Hepatocyte (in vitro differentiated cells): Measurements from ENCODE around the gene NAP1L1. TPM values are rescaled to one million over a fixed set of nuclear protein-coding genes. Genes with fewer than 3 reads are reported as not detected.
A peak's percentile ranks its signal among the peaks of the same experiment; 100 is the strongest.

Experiments used
- DNase-seq: peaks from one replicate; pipeline ENCODE4 v3.0.0-alpha.2; 2016; ENCODE audit warnings: low spot score
- H2AFZ ChIP-seq: fragments of 200-600 bp; sonication (generic); 2 replicates; pipeline ENCODE4 v1.6.0; 2016; ENCODE audit warnings: antibody characterized with exemption, mild to moderate bottlenecking
- H3K27ac ChIP-seq: fragments of 200-600 bp; sonication (generic); 2 replicates; pipeline ENCODE4 v1.5.1; 2016; ENCODE audit warnings: mild to moderate bottlenecking
- H3K27me3 ChIP-seq: fragments of 200-600 bp; sonication (generic); 2 replicates; pipeline ENCODE4 v1.6.1; 2016
- H3K36me3 ChIP-seq: fragments of 200-600 bp; sonication (generic); replicated peaks from 2 replicates; pipeline ENCODE4 v1.5.1; 2016; ENCODE audit warnings: low read depth; ENCODE audit not compliant: insufficient read depth
- H3K4me1 ChIP-seq: fragments of 200-600 bp; sonication (generic); 2 replicates; pipeline ENCODE4 v1.5.1; 2016; ENCODE audit warnings: mild to moderate bottlenecking, moderate library complexity; ENCODE audit not compliant: insufficient read depth
- H3K4me2 ChIP-seq: fragments of 200-600 bp; sonication (generic); 2 replicates; pipeline ENCODE4 v1.6.0; 2016
- H3K4me3 ChIP-seq: fragments of 200-600 bp; sonication (generic); 2 replicates; pipeline ENCODE4 v1.5.1; 2016; ENCODE audit warnings: mild to moderate bottlenecking
- H3K79me2 ChIP-seq: fragments of 200-600 bp; sonication (generic); 2 replicates; pipeline ENCODE4 v1.6.0; 2017; ENCODE audit warnings: mild to moderate bottlenecking
- H3K9me2 ChIP-seq: fragments of 200-600 bp; sonication (generic); replicated peaks from 2 replicates; pipeline ENCODE4 v1.6.0; 2017; ENCODE audit warnings: mild to moderate bottlenecking; ENCODE audit not compliant: insufficient read depth
- H3K9me3 ChIP-seq: fragments of 200-600 bp; sonication (generic); 2 replicates; pipeline ENCODE4 v1.5.1; 2016; ENCODE audit warnings: low read depth, mild to moderate bottlenecking
- H4K20me1 ChIP-seq: fragments of 200-600 bp; sonication (generic); 2 replicates; pipeline ENCODE4 v1.6.0; 2016; ENCODE audit warnings: mild to moderate bottlenecking; ENCODE audit not compliant: insufficient read depth, poor library complexity, severe bottlenecking
- EZH2 ChIP-seq: fragments of 200-600 bp; sonication (generic); IDR thresholded peaks from 2 replicates; pipeline ENCODE4 v1.6.1; 2016; ENCODE audit warnings: antibody characterized with exemption, mild to moderate bottlenecking, borderline replicate concordance
- EZH2phosphoT487 ChIP-seq: fragments of 200-600 bp; sonication (generic); IDR thresholded peaks from one replicate; pipeline ENCODE4 v1.6.1; 2018; ENCODE audit warnings: antibody characterized with exemption, mild to moderate bottlenecking, low read depth, moderate library complexity; ENCODE audit not compliant: unreplicated experiment, severe bottlenecking
- WGBS: methylation state at CpG from one replicate; pipeline ENCODE4 v1.1.6; 2016; ENCODE audit warnings: low lambda C conversion rate; ENCODE audit errors: missing lambda C conversion rate; 5-methylcytosine and 5-hydroxymethylcytosine counted together
- polyA plus RNA-seq: library from polyadenylated mRNA; unstranded; fragments of >200 nt; fragmentation: Nextera tagmentation; extraction: Ambion mirVana; gene quantifications from 2 replicates; pipeline ENCODE4 v1.2.1, GENCODE V29; 2016
- total RNA-seq: library from RNA; depleted of rRNA; stranded (reverse); fragments of >200 nt; gene quantifications from 2 replicates; pipeline ENCODE4 v1.2.3, GENCODE V29; 2014
- TF ChIP-seq, protein P1 (sequence below): fragments of 200-600 bp; sonication (generic); IDR thresholded peaks from 2 replicates; pipeline ENCODE4 v1.5.1; 2016; ENCODE audit warnings: antibody characterized with exemption, mild to moderate bottlenecking; ENCODE audit not compliant: poor library complexity

The NAP1L1 gene
- total and polyA plus RNA-seq, 2 experiments from 2014 or later: 117 to 352 TPM

DNA sequence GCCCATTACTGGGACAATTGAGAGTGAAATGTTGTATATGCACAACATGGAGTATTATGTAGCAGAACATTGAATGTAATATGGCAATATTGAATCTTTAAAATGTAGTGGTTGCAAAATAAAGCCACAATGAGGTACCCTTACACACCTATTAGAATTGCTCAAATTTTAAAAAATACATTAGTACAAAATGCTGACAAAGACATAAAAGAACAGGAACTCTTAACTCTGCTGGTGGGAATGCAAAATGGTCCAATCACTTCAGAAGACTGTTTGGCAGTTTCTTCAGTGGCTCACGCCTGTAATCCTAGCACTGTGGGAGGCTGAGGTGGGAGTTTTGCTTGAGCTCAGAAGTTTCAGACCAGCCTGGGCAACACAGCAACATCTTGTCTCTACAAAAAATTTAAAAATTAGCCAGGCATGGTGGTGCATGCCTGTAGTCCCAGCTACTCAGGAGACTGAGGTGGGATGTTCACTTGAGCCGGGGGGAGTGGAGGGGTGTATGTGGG, 6.8 kb upstream of the NAP1L1 start:
- no peaks in the 10 kb centered on the region for H4K20me1 ChIP-seq
- DNase-seq: no peak
- no peaks in the 10 kb centered on the region for H3K79me2 ChIP-seq
- no peak for TF ChIP-seq EZH2phosphoT487
- TF ChIP-seq, protein P1, sequence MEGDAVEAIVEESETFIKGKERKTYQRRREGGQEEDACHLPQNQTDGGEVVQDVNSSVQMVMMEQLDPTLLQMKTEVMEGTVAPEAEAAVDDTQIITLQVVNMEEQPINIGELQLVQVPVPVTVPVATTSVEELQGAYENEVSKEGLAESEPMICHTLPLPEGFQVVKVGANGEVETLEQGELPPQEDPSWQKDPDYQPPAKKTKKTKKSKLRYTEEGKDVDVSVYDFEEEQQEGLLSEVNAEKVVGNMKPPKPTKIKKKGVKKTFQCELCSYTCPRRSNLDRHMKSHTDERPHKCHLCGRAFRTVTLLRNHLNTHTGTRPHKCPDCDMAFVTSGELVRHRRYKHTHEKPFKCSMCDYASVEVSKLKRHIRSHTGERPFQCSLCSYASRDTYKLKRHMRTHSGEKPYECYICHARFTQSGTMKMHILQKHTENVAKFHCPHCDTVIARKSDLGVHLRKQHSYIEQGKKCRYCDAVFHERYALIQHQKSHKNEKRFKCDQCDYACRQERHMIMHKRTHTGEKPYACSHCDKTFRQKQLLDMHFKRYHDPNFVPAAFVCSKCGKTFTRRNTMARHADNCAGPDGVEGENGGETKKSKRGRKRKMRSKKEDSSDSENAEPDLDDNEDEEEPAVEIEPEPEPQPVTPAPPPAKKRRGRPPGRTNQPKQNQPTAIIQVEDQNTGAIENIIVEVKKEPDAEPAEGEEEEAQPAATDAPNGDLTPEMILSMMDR: no peak
- TF ChIP-seq EZH2: no peak
- no peaks in the 10 kb centered on the region for H3K9me3 ChIP-seq
- no peak overlapping the region for H2AFZ ChIP-seq
- H3K27me3 ChIP-seq: no peaks in the 10 kb centered on the region
- no peaks in the 10 kb centered on the region for H3K36me3 ChIP-seq
- WGBS: 78% methylated on average over 2 of the region's 2 CpGs
- no peak overlapping the region for H3K4me2 ChIP-seq
- H3K9me2 ChIP-seq: no peaks in the 10 kb centered on the region
- H3K27ac ChIP-seq: no peak overlapping the region
- H3K4me1 ChIP-seq: no peaks in the 10 kb centered on the region
- no peak overlapping the region for H3K4me3 ChIP-seq

DNA sequence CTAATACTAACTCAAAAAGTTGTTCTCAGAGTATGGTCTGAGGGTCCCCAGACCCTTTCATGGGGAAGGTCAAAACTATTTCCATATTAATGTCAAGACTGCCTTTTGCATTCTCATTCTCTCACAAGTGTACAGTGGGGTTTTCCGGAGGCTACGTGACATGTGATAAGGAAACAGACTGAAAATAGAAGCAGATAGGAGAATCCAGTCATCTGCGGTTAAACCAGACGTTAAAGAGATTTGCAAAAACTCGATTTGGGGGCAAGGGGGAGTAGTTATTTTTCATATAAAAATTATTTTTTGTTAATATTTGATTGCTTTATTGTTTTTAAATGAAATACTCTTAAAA, 1.0 kb upstream of the NAP1L1 start:
- DNase-seq: peak; percentile 31
- peak overlapping the region; percentile 99 for H3K27ac ChIP-seq
- no peaks in the 10 kb centered on the region for H3K9me3 ChIP-seq
- no peaks in the 10 kb centered on the region for H3K9me2 ChIP-seq
- peaks cover 30% of the 10 kb centered on the region for H4K20me1 ChIP-seq
- H2AFZ ChIP-seq: peak overlapping the region; percentile 70
- H3K4me1 ChIP-seq: peaks cover 8% of the 10 kb centered on the region
- H3K4me3 ChIP-seq: peak overlapping the region; percentile 71
- H3K79me2 ChIP-seq: peaks cover 32% of the 10 kb centered on the region
- TF ChIP-seq EZH2phosphoT487: no peak
- TF ChIP-seq EZH2: no peak
- TF ChIP-seq, protein P1: no peak
- peak overlapping the region; percentile 81 for H3K4me2 ChIP-seq
- no peaks in the 10 kb centered on the region for H3K36me3 ChIP-seq
- no peaks in the 10 kb centered on the region for H3K27me3 ChIP-seq
- 21% methylated on average over 5 of the region's 5 CpGs for WGBS

DNA sequence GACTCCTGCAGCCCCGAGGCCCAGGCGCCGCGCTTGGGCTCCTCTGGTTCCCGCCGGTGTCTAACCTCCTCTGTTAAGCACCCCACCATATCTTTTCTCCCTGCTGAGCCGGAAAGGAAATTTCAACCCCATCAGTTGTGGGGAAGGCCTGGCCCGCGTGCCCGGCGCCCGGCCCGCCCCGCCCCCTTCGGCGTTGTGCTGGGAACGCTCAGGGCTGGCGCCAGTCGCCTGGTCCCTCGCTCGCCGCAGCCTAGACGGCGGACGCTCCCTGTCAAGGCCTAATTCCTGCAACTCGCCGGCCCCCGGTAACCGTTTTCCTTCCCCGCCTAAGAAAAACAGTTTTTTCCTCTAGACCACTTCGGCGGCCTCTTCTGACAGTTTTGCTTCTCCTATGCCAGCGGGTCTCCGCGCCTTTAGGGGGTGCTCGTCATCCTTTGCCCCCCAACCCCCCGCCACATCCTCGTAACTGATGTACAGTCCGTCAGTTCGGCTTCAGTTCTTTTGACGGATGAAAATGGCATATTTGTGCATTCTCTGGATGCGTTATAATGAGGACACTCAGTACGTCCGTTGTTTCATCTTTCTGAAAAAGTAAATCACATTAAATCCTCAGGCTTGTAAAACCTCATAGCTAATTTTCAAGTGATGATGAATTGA, 506 bp upstream of the NAP1L1 start:
- DNase-seq: peak; percentile 89
- 2% methylated on average over 44 of the region's 44 CpGs for WGBS
- TF ChIP-seq, protein P1: peak; percentile 45
- TF ChIP-seq EZH2phosphoT487: no peak
- Histone ChIP-seq H2AFZ (peak overlapping the region; percentile 70), H3K4me1 (peaks cover 8% of the 10 kb centered on the region), H3K4me2 (peak overlapping the region; percentile 81), H3K27ac (peak overlapping the region; percentile 99), H3K4me3 (peak overlapping the region; percentile 71), H3K36me3 (no peaks in the 10 kb centered on the region), H3K9me3 (no peaks in the 10 kb centered on the region), H4K20me1 (peaks cover 35% of the 10 kb centered on the region), H3K9me2 (no peaks in the 10 kb centered on the region), H3K27me3 (no peaks in the 10 kb centered on the region), H3K79me2 (peaks cover 37% of the 10 kb centered on the region)
